Measurements from ENCODE around the gene HMCES.

HMCES gene

GRCh38 chr3:129305592-129306091 is 27.0 kb downstream of the HMCES start:
- DNase-seq (ENCODE audit: extremely low read depth, low read depth) = no peak
- TF ChIP-seq CTCF (IDR thresholded peaks at IDR 0.05; ENCODE audit: low read depth, low read length) = no peak; the same call in 1 of the 2 replicates

- no peak for TF ChIP-seq CTCF (IDR thresholded peaks at IDR 0.05; ENCODE audit: low read depth, low read length)
- DNase-seq (ENCODE audit: extremely low read depth, low read depth) = no peak
Measured at GRCh38 chr3:129308636-129309035, 30.0 kb downstream of the HMCES start.

- DNase-seq (ENCODE audit: extremely low read depth, low read depth) = no peak
- TF ChIP-seq CTCF (IDR thresholded peaks at IDR 0.05; ENCODE audit: low read depth, low read length) = no peak
Measured at GRCh38 chr3:129310111-129311011, 31.7 kb downstream of the HMCES start.

- no peak for TF ChIP-seq CTCF (IDR thresholded peaks at IDR 0.05; ENCODE audit: low read depth, low read length)
Measured at GRCh38 chr3:129311054-129311902, 32.6 kb downstream of the HMCES start.

GRCh38 chr3:129312021-129312639 is 33.5 kb downstream of the HMCES start:
- TF ChIP-seq CTCF (IDR thresholded peaks at IDR 0.05; ENCODE audit: low read depth, low read length) = no peak
- DNase-seq (ENCODE audit: extremely low read depth, low read depth) = no peak

More at GRCh38 chr3:129311054-129311902, 32.6 kb downstream of the HMCES start:
- DNase-seq (ENCODE audit: extremely low read depth, low read depth) = no peak

- no peak for TF ChIP-seq CTCF (IDR thresholded peaks at IDR 0.05; ENCODE audit: low read depth, low read length)
- no peak for DNase-seq (ENCODE audit: extremely low read depth, low read depth)
Measured at GRCh38 chr3:129312671-129313414, 34.2 kb downstream of the HMCES start.
